Hepatocyte (in vitro differentiated cells): ENCODE results near the gene CFAP126. TPM values are rescaled to one million over a fixed set of nuclear protein-coding genes. Genes with fewer than 3 reads are reported as not detected.
"Not testable (repeated sequence)": the region's sequence is repeated elsewhere in the genome, so short reads cannot be mapped to it uniquely, and the experiment has no call there.

ENCODE experiments used
- DNase-seq: peaks from one replicate; pipeline ENCODE4 v3.0.0-alpha.2; 2016; ENCODE audit warnings: low spot score
- H2AFZ ChIP-seq: fragments of 200-600 bp; sonication (generic); 2 replicates; pipeline ENCODE4 v1.6.0; 2016; ENCODE audit warnings: antibody characterized with exemption, mild to moderate bottlenecking
- H3K27ac ChIP-seq: fragments of 200-600 bp; sonication (generic); 2 replicates; pipeline ENCODE4 v1.5.1; 2016; ENCODE audit warnings: mild to moderate bottlenecking
- H3K27me3 ChIP-seq: fragments of 200-600 bp; sonication (generic); 2 replicates; pipeline ENCODE4 v1.6.1; 2016
- H3K36me3 ChIP-seq: fragments of 200-600 bp; sonication (generic); replicated peaks from 2 replicates; pipeline ENCODE4 v1.5.1; 2016; ENCODE audit warnings: low read depth; ENCODE audit not compliant: insufficient read depth
- H3K4me1 ChIP-seq: fragments of 200-600 bp; sonication (generic); 2 replicates; pipeline ENCODE4 v1.5.1; 2016; ENCODE audit warnings: mild to moderate bottlenecking, moderate library complexity; ENCODE audit not compliant: insufficient read depth
- H3K4me2 ChIP-seq: fragments of 200-600 bp; sonication (generic); 2 replicates; pipeline ENCODE4 v1.6.0; 2016
- H3K4me3 ChIP-seq: fragments of 200-600 bp; sonication (generic); 2 replicates; pipeline ENCODE4 v1.5.1; 2016; ENCODE audit warnings: mild to moderate bottlenecking
- H3K79me2 ChIP-seq: fragments of 200-600 bp; sonication (generic); 2 replicates; pipeline ENCODE4 v1.6.0; 2017; ENCODE audit warnings: mild to moderate bottlenecking
- H3K9me2 ChIP-seq: fragments of 200-600 bp; sonication (generic); replicated peaks from 2 replicates; pipeline ENCODE4 v1.6.0; 2017; ENCODE audit warnings: mild to moderate bottlenecking; ENCODE audit not compliant: insufficient read depth
- H3K9me3 ChIP-seq: fragments of 200-600 bp; sonication (generic); 2 replicates; pipeline ENCODE4 v1.5.1; 2016; ENCODE audit warnings: low read depth, mild to moderate bottlenecking
- H4K20me1 ChIP-seq: fragments of 200-600 bp; sonication (generic); 2 replicates; pipeline ENCODE4 v1.6.0; 2016; ENCODE audit warnings: mild to moderate bottlenecking; ENCODE audit not compliant: insufficient read depth, poor library complexity, severe bottlenecking
- CTCF ChIP-seq: fragments of 200-600 bp; sonication (generic); IDR thresholded peaks from 2 replicates; pipeline ENCODE4 v1.5.1; 2016; ENCODE audit warnings: antibody characterized with exemption, mild to moderate bottlenecking; ENCODE audit not compliant: poor library complexity
- EZH2 ChIP-seq: fragments of 200-600 bp; sonication (generic); IDR thresholded peaks from 2 replicates; pipeline ENCODE4 v1.6.1; 2016; ENCODE audit warnings: antibody characterized with exemption, mild to moderate bottlenecking, borderline replicate concordance
- EZH2phosphoT487 ChIP-seq: fragments of 200-600 bp; sonication (generic); IDR thresholded peaks from one replicate; pipeline ENCODE4 v1.6.1; 2018; ENCODE audit warnings: antibody characterized with exemption, mild to moderate bottlenecking, low read depth, moderate library complexity; ENCODE audit not compliant: unreplicated experiment, severe bottlenecking
- WGBS: methylation state at CpG from one replicate; pipeline ENCODE4 v1.1.6; 2016; ENCODE audit warnings: low lambda C conversion rate; ENCODE audit errors: missing lambda C conversion rate; 5-methylcytosine and 5-hydroxymethylcytosine counted together
- polyA plus RNA-seq: library from polyadenylated mRNA; unstranded; fragments of >200 nt; fragmentation: Nextera tagmentation; extraction: Ambion mirVana; gene quantifications from 2 replicates; pipeline ENCODE4 v1.2.1, GENCODE V29; 2016
- total RNA-seq: library from RNA; depleted of rRNA; stranded (reverse); fragments of >200 nt; gene quantifications from 2 replicates; pipeline ENCODE4 v1.2.3, GENCODE V29; 2014

CFAP126 gene
- total and polyA plus RNA-seq, 2 experiments from 2014 or later: not detected

GRCh38 chr1:161399257-161399998, 31.8 kb upstream of the CFAP126 start:
- TF ChIP-seq CTCF (peak; percentile 44), EZH2phosphoT487 (no peak)
- Histone ChIP-seq H3K9me3 (no peaks in the 10 kb centered on the region), H3K9me2 (no peaks in the 10 kb centered on the region), H3K4me2 (peak overlapping the region; percentile 74), H2AFZ (peak overlapping the region; percentile 89), H3K4me1 (no peaks in the 10 kb centered on the region), H3K4me3 (peak overlapping the region; percentile 63), H3K79me2 (no peaks in the 10 kb centered on the region), H3K36me3 (no peaks in the 10 kb centered on the region), H3K27ac (peak overlapping the region; percentile 100), H3K27me3 (no peaks in the 10 kb centered on the region), H4K20me1 (no peaks in the 10 kb centered on the region)
- WGBS: under 1% methylated on average over 53 of the region's 53 CpGs
- peak; percentile 92 for DNase-seq

GRCh38 chr1:161398900-161399256, 31.2 kb upstream of the CFAP126 start:
- 49% methylated on average over 17 of the region's 17 CpGs for WGBS
- Histone ChIP-seq H3K4me2 (peak overlapping the region; percentile 74), H4K20me1 (no peaks in the 10 kb centered on the region), H3K9me2 (no peaks in the 10 kb centered on the region), H3K27me3 (no peaks in the 10 kb centered on the region), H3K36me3 (no peaks in the 10 kb centered on the region), H3K9me3 (no peaks in the 10 kb centered on the region), H3K4me1 (no peaks in the 10 kb centered on the region), H2AFZ (peak overlapping the region; percentile 89), H3K79me2 (no peaks in the 10 kb centered on the region), H3K27ac (peak overlapping the region; percentile 100), H3K4me3 (peak overlapping the region; percentile 63)
- DNase-seq: no peak
- no peak for TF ChIP-seq CTCF
- no peak for TF ChIP-seq EZH2phosphoT487
- TF ChIP-seq EZH2: no peak

- H4K20me1 ChIP-seq, H3K9me3 ChIP-seq, H3K9me2 ChIP-seq, H2AFZ ChIP-seq, H3K4me1 ChIP-seq, H3K27me3 ChIP-seq, H3K4me3 ChIP-seq, H3K4me2 ChIP-seq, H3K27ac ChIP-seq, H3K79me2 ChIP-seq, H3K36me3 ChIP-seq, DNase-seq: not testable (repeated sequence)
- WGBS: 85% methylated on average over 8 of the region's 8 CpGs
Measured at GRCh38 chr1:161397038-161397437, 29.4 kb upstream of the CFAP126 start.

- no peaks in the 10 kb centered on the region for H3K36me3 ChIP-seq
- no peak for DNase-seq
- H3K27me3 ChIP-seq: no peaks in the 10 kb centered on the region
- peaks cover 4% of the 10 kb centered on the region for H3K4me1 ChIP-seq
- H3K4me3 ChIP-seq: no peak overlapping the region
- no peaks in the 10 kb centered on the region for H3K9me3 ChIP-seq
- H3K4me2 ChIP-seq: no peak overlapping the region
- no peaks in the 10 kb centered on the region for H3K9me2 ChIP-seq
- H3K79me2 ChIP-seq: no peaks in the 10 kb centered on the region
- H3K27ac ChIP-seq: no peak overlapping the region
- TF ChIP-seq EZH2 (no peak), CTCF (no peak), EZH2phosphoT487 (no peak)
- H4K20me1 ChIP-seq: no peaks in the 10 kb centered on the region
- H2AFZ ChIP-seq: no peak overlapping the region
Measured at GRCh38 chr1:161393151-161393550, 25.5 kb upstream of the CFAP126 start.
